Measurements from ENCODE around the gene INO80. TPM values are rescaled to one million over a fixed set of nuclear protein-coding genes. Genes with fewer than 3 reads are reported as not detected.

INO80 gene
- total RNA-seq, 4 donors from 2014 or later, result 25.5 to 33.0 (median 27.8) TPM

GRCh38 chr15:41060505-41060904, 55.6 kb downstream of the INO80 start:
- Histone ChIP-seq H3K4me1 (no peaks in the 10 kb centered on the region), H3K9me3 (peaks cover 0 to 9% (median 2%) of the 10 kb centered on the region in 3 donors), H3K36me3 (peaks cover 0 to 98% of the 10 kb centered on the region in 2 donors), H3K27me3 (no peaks in the 10 kb centered on the region), H3K4me3 (no peak overlapping the region), H3K27ac (no peak overlapping the region)
- no peak for ATAC-seq
- no peak for DNase-seq
- in situ Hi-C loops (cut with MboI; ENCODE audit: low sequenced_read_pairs in 4 of 4), result no loop called here
- intact Hi-C loops (cut with DNase I; ENCODE audit: low total_unique reads), result no loop called here
- TF ChIP-seq CTCF (IDR thresholded peaks at IDR 0.05 in 4 of 5, conservative IDR thresholded peaks at IDR 0.05 in 1 of 5) (no peak), POLR2A (IDR thresholded peaks at IDR 0.05) (no peak)

GRCh38 chr15:41056810-41057209, 59.3 kb downstream of the INO80 start:
- H3K27me3 ChIP-seq, result no peaks in the 10 kb centered on the region
- no peak for ATAC-seq
- H3K36me3 ChIP-seq, result peaks cover 0 to 97% of the 10 kb centered on the region in 2 donors
- H3K27ac ChIP-seq, result no peak overlapping the region
- no peaks in the 10 kb centered on the region for H3K4me1 ChIP-seq
- TF ChIP-seq POLR2A (IDR thresholded peaks at IDR 0.05), result no peak
- no peak for TF ChIP-seq CTCF (IDR thresholded peaks at IDR 0.05 in 4 of 5, conservative IDR thresholded peaks at IDR 0.05 in 1 of 5)
- intact Hi-C loops (cut with DNase I; ENCODE audit: low total_unique reads), result no loop called here
- in situ Hi-C loops (cut with MboI; ENCODE audit: low sequenced_read_pairs in 4 of 4), result no loop called here
- DNase-seq, result no peak
- peaks cover 0 to 3% (median 2%) of the 10 kb centered on the region in 3 donors for H3K9me3 ChIP-seq
- H3K4me3 ChIP-seq, result no peak overlapping the region

- no peak for DNase-seq
- no peak overlapping the region for H3K4me3 ChIP-seq
- no peak for TF ChIP-seq CTCF (IDR thresholded peaks at IDR 0.05 in 4 of 5, conservative IDR thresholded peaks at IDR 0.05 in 1 of 5)
- TF ChIP-seq POLR2A (IDR thresholded peaks at IDR 0.05), result no peak
- no peaks in the 10 kb centered on the region for H3K4me1 ChIP-seq
- no peak for ATAC-seq
- no peak overlapping the region for H3K27ac ChIP-seq
- no peaks in the 10 kb centered on the region for H3K27me3 ChIP-seq
- peaks cover 0 to 89% of the 10 kb centered on the region in 2 donors for H3K36me3 ChIP-seq
- intact Hi-C loops (cut with DNase I; ENCODE audit: low total_unique reads) (no loop called here), in situ Hi-C loops (cut with MboI; ENCODE audit: low sequenced_read_pairs in 4 of 4) (no loop called here)
- H3K9me3 ChIP-seq, result no peaks in the 10 kb centered on the region
Measured at GRCh38 chr15:41055706-41056105, 60.4 kb downstream of the INO80 start.

GRCh38 chr15:41051139-41051538, 64.9 kb downstream of the INO80 start:
- intact Hi-C loops (cut with DNase I; ENCODE audit: low total_unique reads), result no loop called here
- in situ Hi-C loops (cut with MboI; ENCODE audit: low sequenced_read_pairs in 4 of 4), result no loop called here
- no peak overlapping the region for H3K27ac ChIP-seq
- no peaks in the 10 kb centered on the region for H3K9me3 ChIP-seq
- peaks cover 4 to 90% of the 10 kb centered on the region in 2 donors for H3K36me3 ChIP-seq
- no peak for ATAC-seq
- no peak overlapping the region for H3K4me3 ChIP-seq
- DNase-seq, result no peak
- TF ChIP-seq POLR2A (IDR thresholded peaks at IDR 0.05) (no peak), CTCF (IDR thresholded peaks at IDR 0.05 in 4 of 5, conservative IDR thresholded peaks at IDR 0.05 in 1 of 5) (no peak)
- no peaks in the 10 kb centered on the region for H3K27me3 ChIP-seq
- H3K4me1 ChIP-seq, result no peaks in the 10 kb centered on the region

GRCh38 chr15:41048852-41049251, 67.2 kb downstream of the INO80 start:
- no peak for TF ChIP-seq POLR2A (IDR thresholded peaks at IDR 0.05)
- no peak for TF ChIP-seq CTCF (IDR thresholded peaks at IDR 0.05 in 4 of 5, conservative IDR thresholded peaks at IDR 0.05 in 1 of 5)
- intact Hi-C loops (cut with DNase I; ENCODE audit: low total_unique reads), result no loop called here
- H3K36me3 ChIP-seq, result peaks cover 4 to 89% of the 10 kb centered on the region in 2 donors

More at GRCh38 chr15:41048852-41049251, 67.2 kb downstream of the INO80 start:
- no peak overlapping the region for H3K27ac ChIP-seq
- ATAC-seq (no peak), DNase-seq (no peak)
- no peaks in the 10 kb centered on the region for H3K9me3 ChIP-seq
- H3K27me3 ChIP-seq, result no peaks in the 10 kb centered on the region
- no peak overlapping the region for H3K4me3 ChIP-seq
- H3K4me1 ChIP-seq, result no peaks in the 10 kb centered on the region
- in situ Hi-C loops (cut with MboI; ENCODE audit: low sequenced_read_pairs in 4 of 4), result no loop called here
